HepG2 (cell line): ENCODE data around the gene PCGF5. TPM values are rescaled to one million over a fixed set of nuclear protein-coding genes. Genes with fewer than 3 reads are reported as not detected.

Experiments
- CREM ChIP-seq, 2 experiments: sonication (generic) in 1 of 2; formaldehyde crosslinking in 1 of 2; IDR thresholded peaks; 2 replicates each; pipeline versions ENCODE4 v1.4.0 to v1.6.1; 2016 to 2020; ENCODE audit warnings: antibody characterized with exemption in 1 of 2, mild to moderate bottlenecking in 1 of 2, missing genetic modification reagents in 1 of 2
- FIP1L1 ChIP-seq: fragments of 200-400 bp; formaldehyde crosslinking; IDR thresholded peaks from 2 replicates; pipeline ENCODE4 v1.6.1; 2018; ENCODE audit warnings: low read depth, mild to moderate bottlenecking, low read length, moderate library complexity, borderline replicate concordance; ENCODE audit not compliant: insufficient read depth
- IKZF4 ChIP-seq: sonication (generic); formaldehyde crosslinking; IDR thresholded peaks from 2 replicates; pipeline ENCODE4 v1.5.1; 2020; ENCODE audit warnings: borderline replicate concordance, mild to moderate bottlenecking, low read depth, missing genetic modification reagents; ENCODE audit errors: not compliant biosample characterization
- JDP2 ChIP-seq: sonication (generic); formaldehyde crosslinking; IDR thresholded peaks from 2 replicates; pipeline ENCODE4 v1.8.1; 2022; ENCODE audit warnings: missing genetic modification reagents, borderline replicate concordance
- NFYC ChIP-seq: IDR thresholded peaks from 2 replicates; pipeline ENCODE4 v1.6.1; 2016; ENCODE audit warnings: missing genetic modification reagents, missing compliant biosample characterization
- PLRG1 ChIP-seq: fragments of 450-650 bp; conservative IDR thresholded peaks from 2 replicates; pipeline ENCODE4 v1.6.1; 2016
- RAD21 ChIP-seq: fragments of 450-650 bp; formaldehyde crosslinking; IDR thresholded peaks from 2 replicates; pipeline ENCODE4 v1.5.0; 2020; ENCODE audit warnings: mild to moderate bottlenecking
- RBFOX2 ChIP-seq: fragments of 200-400 bp; formaldehyde crosslinking; IDR thresholded peaks from 2 replicates; pipeline ENCODE4 v1.6.1; 2017; ENCODE audit warnings: low read depth, mild to moderate bottlenecking, low read length
- SP4 ChIP-seq: sonication (generic); formaldehyde crosslinking; IDR thresholded peaks from 2 replicates; pipeline ENCODE4 v1.8.1; 2023; ENCODE audit warnings: mild to moderate bottlenecking, missing genetic modification reagents
- SRSF9 ChIP-seq: fragments of 200-400 bp; formaldehyde crosslinking; IDR thresholded peaks from 2 replicates; pipeline ENCODE4 v1.6.1; 2018; ENCODE audit warnings: borderline replicate concordance, mild to moderate bottlenecking, low read depth, low read length; ENCODE audit not compliant: insufficient read depth, poor library complexity, severe bottlenecking
- ZFP36 ChIP-seq: fragments of 150-350 bp; IDR thresholded peaks from 2 replicates; pipeline ENCODE4 v1.6.1; 2018; ENCODE audit warnings: borderline replicate concordance, low read length, low read depth; ENCODE audit not compliant: partially characterized antibody
- ZMAT3 ChIP-seq: sonication (generic); formaldehyde crosslinking; conservative IDR thresholded peaks from 2 replicates; pipeline ENCODE4 v1.7.0; 2021; ENCODE audit warnings: missing genetic modification reagents
- ZNF124 ChIP-seq: sonication (generic); formaldehyde crosslinking; IDR thresholded peaks from 2 replicates; pipeline ENCODE4 v1.4.0; 2020; ENCODE audit warnings: missing genetic modification reagents
- ZNF317 ChIP-seq: sonication (generic); formaldehyde crosslinking; IDR thresholded peaks from 2 replicates; pipeline ENCODE4 v1.5.0; 2020; ENCODE audit warnings: mild to moderate bottlenecking, missing genetic modification reagents
- ZNF383 ChIP-seq: sonication (generic); formaldehyde crosslinking; IDR thresholded peaks from 2 replicates; pipeline ENCODE4 v1.4.0; 2020; ENCODE audit warnings: missing genetic modification reagents, mild to moderate bottlenecking, borderline replicate concordance
- ZNF530 ChIP-seq: sonication (generic); formaldehyde crosslinking; IDR thresholded peaks from 2 replicates; pipeline ENCODE4 v1.5.0; 2020; ENCODE audit warnings: low read depth, mild to moderate bottlenecking, missing genetic modification reagents
- ZNF572 ChIP-seq: sonication (generic); formaldehyde crosslinking; IDR thresholded peaks from 2 replicates; pipeline ENCODE4 v1.5.1; 2020; ENCODE audit warnings: mild to moderate bottlenecking, missing genetic modification reagents
- ZNF597 ChIP-seq: sonication (generic); formaldehyde crosslinking; IDR thresholded peaks from 2 replicates; pipeline ENCODE4 v1.5.0; 2020; ENCODE audit warnings: missing genetic modification reagents
- ZNF619 ChIP-seq: sonication (generic); formaldehyde crosslinking; IDR thresholded peaks from 2 replicates; pipeline ENCODE4 v1.4.0; 2020; ENCODE audit warnings: mild to moderate bottlenecking, missing genetic modification reagents
- ZNF788 ChIP-seq: sonication (generic); formaldehyde crosslinking; IDR thresholded peaks from 2 replicates; pipeline ENCODE4 v1.5.0; 2020; ENCODE audit warnings: mild to moderate bottlenecking, missing genetic modification reagents, borderline replicate concordance
- ZNF792 ChIP-seq: IDR thresholded peaks from 2 replicates; pipeline ENCODE4 v1.6.1; 2016
- polyA plus RNA-seq, 8 experiments: library from polyadenylated mRNA; depleted of rRNA in 3 of 8; stranded (reverse) in 7 of 8; unstranded in 1 of 8; fragments of >200 nt; fragmentation: Illumina TruSeq in 4 of 8; extraction: Trizol in 4 of 8; gene quantifications; 2 replicates each; pipeline versions ENCODE4 v1.2.1 to v1.2.3, GENCODE V29; 2011 to 2016; ENCODE audit warnings: low read depth in 4 of 8, missing spikeins in 1 of 8, mixed read lengths in 1 of 8; ENCODE audit not compliant: insufficient read depth in 1 of 8
- total RNA-seq, 5 experiments: library from RNA; depleted of rRNA; stranded (reverse); fragments of >200 nt; fragmentation: Illumina TruSeq; extraction: Trizol; gene quantifications; 2 replicates each; pipeline ENCODE4 v1.2.3, GENCODE V29; 2016; ENCODE audit warnings: low read depth in 1 of 5
- TF ChIP-seq, protein P1 (sequence below): sonication (generic); formaldehyde crosslinking; IDR thresholded peaks from 2 replicates; pipeline ENCODE4 v1.9.0; 2021; ENCODE audit warnings: missing genetic modification reagents, mild to moderate bottlenecking, borderline replicate concordance
- TF ChIP-seq, protein P2 (sequence below): sonication (generic); formaldehyde crosslinking; IDR thresholded peaks from 2 replicates; pipeline ENCODE4 v1.4.0; 2020; ENCODE audit warnings: mild to moderate bottlenecking, missing genetic modification reagents

PCGF5 gene
- total and polyA plus RNA-seq, 2 of the 13 experiments (the other 11 are each of a cell fraction or from before 2014, with no cell fraction given), result 61.3 to 138 TPM

- no peak; the same call in none of the 2 replicates for TF ChIP-seq CREM (IDR thresholded peaks at IDR 0.05)
- TF ChIP-seq CREM (CRISPR knock-in tag; IDR thresholded peaks at IDR 0.05), result no peak
- no peak; the same call in 1 of the 2 replicates for TF ChIP-seq SP4
- TF ChIP-seq ZMAT3 (CRISPR knock-in tag), result peak; percentile 70; the same call in 1 of the 2 replicates
- TF ChIP-seq FIP1L1, result no peak
- TF ChIP-seq ZNF530 (CRISPR knock-in tag), result no peak
- TF ChIP-seq, protein P1, sequence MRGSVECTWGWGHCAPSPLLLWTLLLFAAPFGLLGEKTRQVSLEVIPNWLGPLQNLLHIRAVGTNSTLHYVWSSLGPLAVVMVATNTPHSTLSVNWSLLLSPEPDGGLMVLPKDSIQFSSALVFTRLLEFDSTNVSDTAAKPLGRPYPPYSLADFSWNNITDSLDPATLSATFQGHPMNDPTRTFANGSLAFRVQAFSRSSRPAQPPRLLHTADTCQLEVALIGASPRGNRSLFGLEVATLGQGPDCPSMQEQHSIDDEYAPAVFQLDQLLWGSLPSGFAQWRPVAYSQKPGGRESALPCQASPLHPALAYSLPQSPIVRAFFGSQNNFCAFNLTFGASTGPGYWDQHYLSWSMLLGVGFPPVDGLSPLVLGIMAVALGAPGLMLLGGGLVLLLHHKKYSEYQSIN (CRISPR knock-in tag), result 0 out of 2 replicates have a peak, but pooled peaks have one; percentile 40
- TF ChIP-seq RBFOX2, result peak; percentile 91
- TF ChIP-seq ZNF383, result no peak
- TF ChIP-seq ZNF572 (CRISPR knock-in tag), result no peak
- TF ChIP-seq ZNF619, result no peak
- TF ChIP-seq SRSF9, result no peak
- TF ChIP-seq RAD21 (CRISPR knock-in tag), result peak; percentile 76
- peak; percentile 38; the same call in 1 of the 2 replicates for TF ChIP-seq ZNF317 (CRISPR knock-in tag)
- TF ChIP-seq JDP2 (CRISPR knock-in tag), result no peak
- TF ChIP-seq PLRG1, result no peak
- peak; percentile 32 for TF ChIP-seq ZNF788 (CRISPR knock-in tag)
- 0 out of 2 replicates have a peak, but pooled peaks have one; percentile 30 for TF ChIP-seq ZNF597 (CRISPR knock-in tag)
- TF ChIP-seq ZNF124 (CRISPR knock-in tag), result no peak; the same call in 1 of the 2 replicates
- TF ChIP-seq, protein P2, sequence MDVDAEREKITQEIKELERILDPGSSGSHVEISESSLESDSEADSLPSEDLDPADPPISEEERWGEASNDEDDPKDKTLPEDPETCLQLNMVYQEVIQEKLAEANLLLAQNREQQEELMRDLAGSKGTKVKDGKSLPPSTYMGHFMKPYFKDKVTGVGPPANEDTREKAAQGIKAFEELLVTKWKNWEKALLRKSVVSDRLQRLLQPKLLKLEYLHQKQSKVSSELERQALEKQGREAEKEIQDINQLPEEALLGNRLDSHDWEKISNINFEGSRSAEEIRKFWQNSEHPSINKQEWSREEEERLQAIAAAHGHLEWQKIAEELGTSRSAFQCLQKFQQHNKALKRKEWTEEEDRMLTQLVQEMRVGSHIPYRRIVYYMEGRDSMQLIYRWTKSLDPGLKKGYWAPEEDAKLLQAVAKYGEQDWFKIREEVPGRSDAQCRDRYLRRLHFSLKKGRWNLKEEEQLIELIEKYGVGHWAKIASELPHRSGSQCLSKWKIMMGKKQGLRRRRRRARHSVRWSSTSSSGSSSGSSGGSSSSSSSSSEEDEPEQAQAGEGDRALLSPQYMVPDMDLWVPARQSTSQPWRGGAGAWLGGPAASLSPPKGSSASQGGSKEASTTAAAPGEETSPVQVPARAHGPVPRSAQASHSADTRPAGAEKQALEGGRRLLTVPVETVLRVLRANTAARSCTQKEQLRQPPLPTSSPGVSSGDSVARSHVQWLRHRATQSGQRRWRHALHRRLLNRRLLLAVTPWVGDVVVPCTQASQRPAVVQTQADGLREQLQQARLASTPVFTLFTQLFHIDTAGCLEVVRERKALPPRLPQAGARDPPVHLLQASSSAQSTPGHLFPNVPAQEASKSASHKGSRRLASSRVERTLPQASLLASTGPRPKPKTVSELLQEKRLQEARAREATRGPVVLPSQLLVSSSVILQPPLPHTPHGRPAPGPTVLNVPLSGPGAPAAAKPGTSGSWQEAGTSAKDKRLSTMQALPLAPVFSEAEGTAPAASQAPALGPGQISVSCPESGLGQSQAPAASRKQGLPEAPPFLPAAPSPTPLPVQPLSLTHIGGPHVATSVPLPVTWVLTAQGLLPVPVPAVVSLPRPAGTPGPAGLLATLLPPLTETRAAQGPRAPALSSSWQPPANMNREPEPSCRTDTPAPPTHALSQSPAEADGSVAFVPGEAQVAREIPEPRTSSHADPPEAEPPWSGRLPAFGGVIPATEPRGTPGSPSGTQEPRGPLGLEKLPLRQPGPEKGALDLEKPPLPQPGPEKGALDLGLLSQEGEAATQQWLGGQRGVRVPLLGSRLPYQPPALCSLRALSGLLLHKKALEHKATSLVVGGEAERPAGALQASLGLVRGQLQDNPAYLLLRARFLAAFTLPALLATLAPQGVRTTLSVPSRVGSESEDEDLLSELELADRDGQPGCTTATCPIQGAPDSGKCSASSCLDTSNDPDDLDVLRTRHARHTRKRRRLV (CRISPR knock-in tag), result no peak
- TF ChIP-seq NFYC (CRISPR knock-in tag), result no peak
- TF ChIP-seq IKZF4 (CRISPR knock-in tag), result no peak
- TF ChIP-seq ZFP36, result no peak
- no peak for TF ChIP-seq ZNF792 (CRISPR knock-in tag)
These were observed at the start of gene PCGF5 (continued) for GRCh38 chr10:91220194-91220953.
